Activated CD8-positive, alpha-beta T cell treated with anti-CD3 and anti-CD28 coated beads, Interleukin-2, amount 10 ng/mL, durations not matched to agents 7 days and 5 days (primary cell): Measurements from ENCODE around the gene BCAR1. TPM values are rescaled to one million over a fixed set of nuclear protein-coding genes. Genes with fewer than 3 reads are reported as not detected.
"Not testable (repeated sequence)": the region's sequence is repeated elsewhere in the genome, so short reads cannot be mapped to it uniquely, and the experiment has no call there.

Source experiments
- ATAC-seq: fragments of 150-1000 bp; cut with Tn5 transposase; one replicate; pipeline ENCODE4 v1.10.0; 2021; ENCODE audit warnings: moderate library complexity
- CTCF ChIA-PET: fragments of 350-600 bp; sonication (Branson Sonifier 250); formaldehyde crosslinking; loops from one replicate; lab custom pipeline; 2021; ENCODE audit warnings: antibody characterized with exemption; lab: Charles Lee
- POLR2A ChIA-PET: fragments of 350-600 bp; sonication (Branson Sonifier 250); formaldehyde crosslinking; loops from one replicate; lab custom pipeline; 2021; ENCODE audit warnings: antibody characterized with exemption; lab: Charles Lee
- DNase-seq: peaks from one replicate; pipeline ENCODE4 v3.0.0-alpha.2; 2020
- H3K27ac Mint-ChIP-seq: one replicate; pipeline ENCODE4 v1.8.0; 2021; ENCODE audit warnings: mild to moderate bottlenecking, mixed read lengths
- H3K27me3 Mint-ChIP-seq: one replicate; pipeline ENCODE4 v1.8.0; 2021; ENCODE audit warnings: low read depth, mixed read lengths
- H3K36me3 Mint-ChIP-seq: one replicate; pipeline ENCODE4 v1.8.0; 2021; ENCODE audit warnings: low read depth, mixed read lengths
- H3K4me1 Mint-ChIP-seq: one replicate; pipeline ENCODE4 v1.8.0; 2021; ENCODE audit warnings: low read depth, mixed read lengths
- H3K4me3 Mint-ChIP-seq: one replicate; pipeline ENCODE4 v1.8.0; 2021; ENCODE audit warnings: mild to moderate bottlenecking, mixed read lengths
- H3K9me3 Mint-ChIP-seq: one replicate; pipeline ENCODE4 v1.8.0; 2022; ENCODE audit warnings: mixed read lengths; ENCODE audit not compliant: insufficient read depth
- total RNA-seq, 2 experiments: library from RNA; stranded (reverse); gene quantifications; one replicate each; pipeline ENCODE4 v1.2.3, GENCODE V29; 2021

The BCAR1 gene
- total RNA-seq, 2 experiments from 2014 or later = 0.08 TPM; not detected in 1

GRCh38 chr16:75209944-75210343, 41.5 kb downstream of the BCAR1 start:
- no peak overlapping the region for H3K4me3 Mint-ChIP-seq
- ChIA-PET POLR2A (no interaction called here), CTCF (interaction anchor here (1.5 to 2.5 kb wide), 2 partner anchors 11 to 24 kb away, joined by 3 to 7 read pairs; no protein-coding TSS in a partner anchor)
- no peak overlapping the region for H3K27ac Mint-ChIP-seq
- ATAC-seq (no peak), DNase-seq (no peak)
- no peaks in the 10 kb centered on the region for H3K9me3 Mint-ChIP-seq
- H3K4me1 Mint-ChIP-seq = no peaks in the 10 kb centered on the region
- no peaks in the 10 kb centered on the region for H3K36me3 Mint-ChIP-seq
- no peaks in the 10 kb centered on the region for H3K27me3 Mint-ChIP-seq

GRCh38 chr16:75209514-75209913, 41.9 kb downstream of the BCAR1 start:
- CTCF ChIA-PET = interaction anchor here (1.2 to 1.5 kb wide), 2 partner anchors 24 to 176 kb away, joined by 3 to 4 read pairs; no protein-coding TSS in a partner anchor
- H3K27ac Mint-ChIP-seq, H3K4me1 Mint-ChIP-seq, H3K9me3 Mint-ChIP-seq, H3K27me3 Mint-ChIP-seq, ATAC-seq, POLR2A ChIA-PET, DNase-seq, H3K4me3 Mint-ChIP-seq, H3K36me3 Mint-ChIP-seq: not testable (repeated sequence)

- DNase-seq = no peak
Measured at GRCh38 chr16:75208861-75209505, 42.4 kb downstream of the BCAR1 start.

GRCh38 chr16:75208242-75208825, 43.1 kb downstream of the BCAR1 start:
- no peaks in the 10 kb centered on the region for H3K27me3 Mint-ChIP-seq
- H3K27ac Mint-ChIP-seq = no peak overlapping the region
- no peak overlapping the region for H3K4me3 Mint-ChIP-seq
- ATAC-seq (no peak), DNase-seq (no peak)
- no peaks in the 10 kb centered on the region for H3K9me3 Mint-ChIP-seq
- ChIA-PET CTCF (interaction anchor here (1.2 kb wide), 1 partner anchor 177 kb away, joined by 4 read pairs; no protein-coding TSS in a partner anchor), POLR2A (no interaction called here)
- H3K4me1 Mint-ChIP-seq = no peaks in the 10 kb centered on the region
- H3K36me3 Mint-ChIP-seq = no peaks in the 10 kb centered on the region

More at GRCh38 chr16:75208861-75209505, 42.4 kb downstream of the BCAR1 start:
- H3K4me1 Mint-ChIP-seq = no peaks in the 10 kb centered on the region
- CTCF ChIA-PET = interaction anchor here (1.2 to 1.5 kb wide), 2 partner anchors 24 to 176 kb away, joined by 3 to 4 read pairs; no protein-coding TSS in a partner anchor
- ATAC-seq = no peak
- H3K4me3 Mint-ChIP-seq = no peak overlapping the region
- no peak overlapping the region for H3K27ac Mint-ChIP-seq
- H3K9me3 Mint-ChIP-seq = no peaks in the 10 kb centered on the region
- H3K36me3 Mint-ChIP-seq = no peaks in the 10 kb centered on the region
- no peaks in the 10 kb centered on the region for H3K27me3 Mint-ChIP-seq
- POLR2A ChIA-PET = no interaction called here

- ATAC-seq = no peak
- no peaks in the 10 kb centered on the region for H3K9me3 Mint-ChIP-seq
- no peaks in the 10 kb centered on the region for H3K27me3 Mint-ChIP-seq
- ChIA-PET CTCF (no interaction called here), POLR2A (no interaction called here)
- H3K4me1 Mint-ChIP-seq = no peaks in the 10 kb centered on the region
- no peak overlapping the region for H3K4me3 Mint-ChIP-seq
- DNase-seq = no peak
- H3K27ac Mint-ChIP-seq = no peak overlapping the region
- no peaks in the 10 kb centered on the region for H3K36me3 Mint-ChIP-seq
Measured at GRCh38 chr16:75207831-75208230, 43.6 kb downstream of the BCAR1 start.

GRCh38 chr16:75206749-75207451, 44.5 kb downstream of the BCAR1 start, which contains the start of gene CTRB2:
CTRB2 (minus strand) TSS chr16:75207161; CDS start chr16:75207141, 20 bp downstream.
- POLR2A ChIA-PET = no interaction called here
- no peak within 1 kb of the TSS for H3K27ac Mint-ChIP-seq
- DNase-seq (no peak), ATAC-seq (no peak)
- H3K4me1 Mint-ChIP-seq = peaks cover 1% of the 10 kb centered on the region
- no peaks in the 10 kb centered on the region for H3K27me3 Mint-ChIP-seq
- CTCF ChIA-PET = no interaction called here
- H3K36me3 Mint-ChIP-seq = no peaks in the 10 kb centered on the region
- no peak within 1 kb of the TSS for H3K4me3 Mint-ChIP-seq
- no peaks in the 10 kb centered on the region for H3K9me3 Mint-ChIP-seq

GRCh38 chr16:75205961-75206748, 45.3 kb downstream of the BCAR1 start:
- H3K27me3 Mint-ChIP-seq, H3K9me3 Mint-ChIP-seq, DNase-seq, H3K4me1 Mint-ChIP-seq, H3K27ac Mint-ChIP-seq, ATAC-seq, POLR2A ChIA-PET, H3K4me3 Mint-ChIP-seq, CTCF ChIA-PET, H3K36me3 Mint-ChIP-seq: not testable (repeated sequence)

- H3K27ac Mint-ChIP-seq, POLR2A ChIA-PET, DNase-seq, H3K36me3 Mint-ChIP-seq, H3K9me3 Mint-ChIP-seq, CTCF ChIA-PET, H3K27me3 Mint-ChIP-seq, H3K4me3 Mint-ChIP-seq, ATAC-seq: not testable (repeated sequence)
- H3K4me1 Mint-ChIP-seq = peaks cover 14% of the 10 kb centered on the region
Measured at GRCh38 chr16:75205438-75205837, 46.0 kb downstream of the BCAR1 start.

GRCh38 chr16:75204905-75205304, 46.5 kb downstream of the BCAR1 start:
- POLR2A ChIA-PET, H3K4me3 Mint-ChIP-seq, H3K27ac Mint-ChIP-seq, H3K27me3 Mint-ChIP-seq, H3K36me3 Mint-ChIP-seq, ATAC-seq, H3K9me3 Mint-ChIP-seq, DNase-seq: not testable (repeated sequence)
- peaks cover 14% of the 10 kb centered on the region for H3K4me1 Mint-ChIP-seq
- CTCF ChIA-PET = interaction anchor here (6.6 kb wide), 1 partner anchor 15 kb away, joined by 63 read pairs; the partner anchor contains the start of gene CTRB1

GRCh38 chr16:75204410-75204758, 47.0 kb downstream of the BCAR1 start:
- Mint-ChIP-seq H3K4me1 (peaks cover 15% of the 10 kb centered on the region), H3K36me3 (no peaks in the 10 kb centered on the region), H3K4me3 (no peak overlapping the region), H3K27ac (no peak overlapping the region), H3K9me3 (no peaks in the 10 kb centered on the region), H3K27me3 (peaks cover 6% of the 10 kb centered on the region)
- POLR2A ChIA-PET = no interaction called here
- ATAC-seq = no peak
- CTCF ChIA-PET = interaction anchor here (1.2 to 6.6 kb wide), 2 partner anchors 16 to 261 kb away, joined by 3 to 63 read pairs; partner anchors contain the start of gene CTRB1
- no peak for DNase-seq

GRCh38 chr16:75203667-75204409, 47.6 kb downstream of the BCAR1 start:
- H3K4me1 Mint-ChIP-seq = peaks cover 17% of the 10 kb centered on the region
- POLR2A ChIA-PET = no interaction called here
- H3K27ac Mint-ChIP-seq = no peak overlapping the region
- no peaks in the 10 kb centered on the region for H3K9me3 Mint-ChIP-seq
- ATAC-seq (no peak), DNase-seq (no peak)
- H3K4me3 Mint-ChIP-seq = no peak overlapping the region
- H3K27me3 Mint-ChIP-seq = peaks cover 7% of the 10 kb centered on the region
- CTCF ChIA-PET = interaction anchor here (1.2 to 6.6 kb wide), 2 partner anchors 16 to 261 kb away, joined by 3 to 63 read pairs; partner anchors contain the start of gene CTRB1
- H3K36me3 Mint-ChIP-seq = no peaks in the 10 kb centered on the region
